Vagina (tissue), 2 donors: ENCODE results near the gene KLK13. TPM values are rescaled to one million over a fixed set of nuclear protein-coding genes. Genes with fewer than 3 reads are reported as not detected.

ENCODE experiments used
- DNase-seq, 2 donors: peaks; one replicate each; pipeline ENCODE4 v3.0.0-alpha.2; 2017; ENCODE audit errors: extremely low spot score in 2 of 2
- H3K27ac ChIP-seq: fragments of 200-600 bp; sonication (generic); one replicate; pipeline ENCODE4 v1.5.1; 2019
- H3K27me3 ChIP-seq: fragments of 200-600 bp; sonication (generic); one replicate; pipeline ENCODE4 v1.5.1; 2019
- H3K36me3 ChIP-seq, 2 donors: fragments of 200-600 bp; sonication (generic); one replicate each; pipeline ENCODE4 v1.5.1; 2017 to 2019
- H3K4me1 ChIP-seq: fragments of 200-600 bp; sonication (generic); one replicate; pipeline ENCODE4 v1.5.1; 2019
- H3K4me3 ChIP-seq, 2 donors: fragments of 200-600 bp; sonication (generic); 1 replicate in 1 of 2; 2 replicates in 1 of 2; pipeline ENCODE4 v1.5.1; 2016 to 2019
- H3K9me3 ChIP-seq: fragments of 200-600 bp; sonication (generic); one replicate; pipeline ENCODE4 v1.5.1; 2019
- CTCF ChIP-seq, 3 experiments: fragments of 450-650 bp in 2 of 3; fragments of 200-600 bp in 1 of 3; sonication (generic) in 1 of 3; IDR thresholded peaks; one replicate each; pipeline ENCODE4 v1.5.1; 2017 to 2019; ENCODE audit warnings: antibody characterized with exemption in 3 of 3, mild to moderate bottlenecking in 2 of 3, moderate library complexity in 2 of 3
- POLR2A ChIP-seq, 2 donors: fragments of 450-650 bp; IDR thresholded peaks; one replicate each; pipeline ENCODE4 v1.6.1; 2017; ENCODE audit warnings: antibody characterized with exemption in 2 of 2, mild to moderate bottlenecking in 2 of 2, moderate library complexity in 2 of 2
- POLR2AphosphoS5 ChIP-seq, 2 donors: sonication (generic); formaldehyde crosslinking; IDR thresholded peaks; one replicate each; pipeline ENCODE4 v1.9.0; 2017; ENCODE audit warnings: antibody characterized with exemption in 2 of 2, mild to moderate bottlenecking in 2 of 2, low read depth in 1 of 2; ENCODE audit not compliant: insufficient read depth in 1 of 2
- intact Hi-C: fragments of 100-400 bp; cut with DNase I; formaldehyde crosslinking; loops from one replicate; pipeline ENCODE4 v1.15.1; 2023
- total RNA-seq: library from RNA; depleted of rRNA; stranded (reverse); fragments of >200 nt; gene quantifications from one replicate; pipeline ENCODE4 v1.2.3, GENCODE V29; 2016

KLK13 gene
- total RNA-seq, 1 donor from 2014 or later, result 31.2 TPM

GRCh38 chr19:51027873-51028272 is 37.0 kb downstream of the KLK13 start:
- Histone ChIP-seq H3K27ac (peak overlapping the region; percentile 89), H3K9me3 (no peaks in the 10 kb centered on the region), H3K4me3 (no peak overlapping the region), H3K36me3 (no peaks in the 10 kb centered on the region), H3K4me1 (peaks cover 4% of the 10 kb centered on the region), H3K27me3 (no peaks in the 10 kb centered on the region)
- TF ChIP-seq CTCF (IDR thresholded peaks at IDR 0.05) (no peak), POLR2A (IDR thresholded peaks at IDR 0.05) (no peak), POLR2AphosphoS5 (IDR thresholded peaks at IDR 0.05; ENCODE audit: insufficient read depth in 1 of 2, low read depth in 1 of 2) (no peak)
- DNase-seq, result no peak
- intact Hi-C loops, result no loop called here

DNA sequence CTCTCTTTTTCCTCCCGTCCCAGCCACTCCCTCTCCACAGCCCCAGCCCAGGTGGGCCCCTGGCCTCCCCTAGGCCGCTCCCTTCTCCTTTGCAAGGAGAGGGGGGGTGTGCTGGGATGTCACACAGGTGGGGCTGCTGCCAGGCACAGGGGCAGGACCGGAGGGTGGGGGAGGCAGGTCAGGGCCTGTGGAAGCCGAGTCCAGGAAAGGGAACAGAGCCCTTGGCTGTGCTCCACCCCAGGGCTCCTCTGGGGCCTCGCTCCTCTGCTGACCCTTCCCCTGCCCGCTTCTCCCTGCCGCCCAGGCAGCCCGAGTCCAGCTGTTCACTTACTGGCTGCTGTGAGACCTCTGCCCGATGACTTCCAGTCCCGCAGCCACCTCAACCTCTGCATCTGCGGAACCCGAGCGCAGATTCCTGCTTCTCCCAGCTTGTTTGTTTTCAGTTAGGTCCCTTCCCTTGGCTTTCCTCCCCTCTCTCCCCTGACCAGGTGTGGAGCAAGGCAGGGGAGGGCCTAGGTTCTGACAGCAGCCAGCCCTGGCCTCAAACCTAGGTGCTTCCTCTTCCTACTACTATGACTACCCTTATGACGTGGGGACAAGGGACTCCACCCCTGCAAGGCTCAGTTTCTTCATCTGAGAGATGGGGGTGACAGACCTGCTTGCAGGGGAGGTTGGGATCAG is 37.6 kb downstream of the KLK13 start:
- Histone ChIP-seq H3K4me3 (peak overlapping the region; percentile 18 to 46), H3K36me3 (no peaks in the 10 kb centered on the region), H3K27ac (peak overlapping the region; percentile 89), H3K9me3 (no peaks in the 10 kb centered on the region), H3K4me1 (peaks cover 4% of the 10 kb centered on the region), H3K27me3 (no peaks in the 10 kb centered on the region)
- DNase-seq, result no peak
- TF ChIP-seq CTCF (IDR thresholded peaks at IDR 0.05) (no peak), POLR2AphosphoS5 (IDR thresholded peaks at IDR 0.05; ENCODE audit: insufficient read depth in 1 of 2, low read depth in 1 of 2) (peak in 1 of 2 donors; percentile 36)
- intact Hi-C loops, result no loop called here

- intact Hi-C loops, result no loop called here
- H3K27me3 ChIP-seq, result no peaks in the 10 kb centered on the region
- peak within 1 kb of the TSS; percentile 89 for H3K27ac ChIP-seq
- H3K9me3 ChIP-seq, result no peaks in the 10 kb centered on the region
- H3K4me3 ChIP-seq, result peak within 1 kb of the TSS; percentile 18 to 46
- TF ChIP-seq CTCF (IDR thresholded peaks at IDR 0.05) (no peak), POLR2A (IDR thresholded peaks at IDR 0.05) (no peak), POLR2AphosphoS5 (IDR thresholded peaks at IDR 0.05; ENCODE audit: insufficient read depth in 1 of 2, low read depth in 1 of 2) (peak in 1 of 2 donors; percentile 18)
- H3K4me1 ChIP-seq, result peaks cover 4% of the 10 kb centered on the region
- no peaks in the 10 kb centered on the region for H3K36me3 ChIP-seq
- DNase-seq, result no peak
Measured at GRCh38 chr19:51026554-51026831, 38.4 kb downstream of the KLK13 start, which contains the start of gene KLK11. KLK11 (minus strand) TSS chr19:51026616; CDS start chr19:51025631, 985 bp downstream.

GRCh38 chr19:51025809-51026553 is 38.9 kb downstream of the KLK13 start:
- H3K4me3 ChIP-seq, result peak overlapping the region; percentile 16 to 46
- H3K27ac ChIP-seq, result peak overlapping the region; percentile 89
- H3K36me3 ChIP-seq, result no peaks in the 10 kb centered on the region
- H3K4me1 ChIP-seq, result peaks cover 4% of the 10 kb centered on the region
- TF ChIP-seq CTCF (IDR thresholded peaks at IDR 0.05), result no peak
- H3K9me3 ChIP-seq, result no peaks in the 10 kb centered on the region
- intact Hi-C loops, result no loop called here
- no peaks in the 10 kb centered on the region for H3K27me3 ChIP-seq
- no peak for DNase-seq

DNA sequence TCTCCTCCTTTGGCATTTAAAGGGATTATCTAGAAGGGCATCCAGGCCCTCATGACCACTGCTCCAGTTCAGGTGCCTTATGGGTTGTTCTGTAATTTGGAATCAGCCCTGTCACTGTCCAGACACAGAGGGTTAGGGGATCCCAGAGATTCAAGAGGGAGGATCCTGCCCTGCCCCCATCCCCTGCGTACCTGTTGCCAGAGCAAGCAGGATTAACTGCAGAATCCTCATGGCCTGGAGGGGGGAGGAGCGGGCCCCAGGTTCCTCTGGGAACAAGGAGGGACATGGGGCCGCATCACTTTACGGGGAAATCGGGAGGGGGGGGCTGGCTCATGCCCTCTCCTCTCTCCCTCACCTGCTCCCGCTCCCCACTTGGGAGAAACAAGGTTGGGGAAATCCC is 39.5 kb downstream of the KLK13 start:
- TF ChIP-seq POLR2AphosphoS5 (IDR thresholded peaks at IDR 0.05; ENCODE audit: insufficient read depth in 1 of 2, low read depth in 1 of 2) (no peak), CTCF (IDR thresholded peaks at IDR 0.05) (no peak), POLR2A (IDR thresholded peaks at IDR 0.05) (no peak)
- H3K4me1 ChIP-seq, result peaks cover 4% of the 10 kb centered on the region
- H3K27ac ChIP-seq, result peak overlapping the region; percentile 89
- no peak for DNase-seq
- no peaks in the 10 kb centered on the region for H3K36me3 ChIP-seq
- intact Hi-C loops, result no loop called here
- peak overlapping the region; percentile 10 to 46 for H3K4me3 ChIP-seq
- no peaks in the 10 kb centered on the region for H3K9me3 ChIP-seq
- no peaks in the 10 kb centered on the region for H3K27me3 ChIP-seq
